Measurements from ENCODE around the gene GALNTL6. TPM values are rescaled to one million over a fixed set of nuclear protein-coding genes. Genes with fewer than 3 reads are reported as not detected.

Gene GALNTL6
- total and polyA plus RNA-seq, 2 donors (not counting 1 experiment from before 2014, with no cell fraction given) = 0.99 to 1.1 TPM

- H3K9me3 Mint-ChIP-seq (ENCODE audit: insufficient read depth) = no peaks in the 10 kb centered on the region
- ChIA-PET CTCF (no interaction called here), POLR2A (no interaction called here)
- Histone ChIP-seq H3K27ac (ENCODE audit: low read length in 2 of 2) (no peak overlapping the region), H3K27me3 (replicated peaks in 1 of 4; ENCODE audit: control extremely low read depth in 1 of 4, control insufficient read depth in 3 of 4, insufficient read depth in 4 of 4, low read length in 3 of 4) (peaks cover 0 to 4% (median 0%) of the 10 kb centered on the region in 4 experiments), H3K9ac (ENCODE audit: low read length) (no peak overlapping the region), H3K36me3 (replicated peaks in 1 of 2; ENCODE audit: control extremely low read depth in 1 of 2, control insufficient read depth in 1 of 2, extremely low read depth in 1 of 2, insufficient read depth in 2 of 2, low read length in 1 of 2) (no peaks in the 10 kb centered on the region), H3K4me2 (replicated peaks; ENCODE audit: low read depth, low read length, poor library complexity, severe bottlenecking) (no peak overlapping the region), H3K9me3 (ENCODE audit: control extremely low read depth in 1 of 3, control insufficient read depth in 2 of 3, insufficient read depth in 1 of 3, low read length in 2 of 3) (peaks cover 0 to 1% (median 0%) of the 10 kb centered on the region in 3 donors), H3K4me3 (ENCODE audit: control extremely low read depth in 1 of 5, extremely low read depth in 1 of 5, insufficient read depth in 1 of 5, low read depth in 2 of 5, low read length in 4 of 5) (no peak overlapping the region), H3K79me2 (ENCODE audit: control insufficient read depth, insufficient read depth, low read length) (no peaks in the 10 kb centered on the region), H3K4me1 (ENCODE audit: control insufficient read depth in 2 of 2, insufficient read depth in 2 of 2, low read length in 2 of 2) (no peaks in the 10 kb centered on the region), H4K20me1 (ENCODE audit: control insufficient read depth, insufficient read depth, low read length, poor library complexity, severe bottlenecking) (no peaks in the 10 kb centered on the region), H2AFZ (ENCODE audit: insufficient read depth, low read depth, low read length, poor library complexity, severe bottlenecking) (no peak overlapping the region)
- no peak overlapping the region for H3K4me3 Mint-ChIP-seq
- ATAC-seq (ENCODE audit: low read depth) (no peak), DNase-seq (no peak)
- 100% methylated on average over 2 of the region's 6 CpGs for WGBS (ENCODE audit: insufficient coverage)
- no peaks in the 10 kb centered on the region for H3K27me3 Mint-ChIP-seq
- intact Hi-C loops (cut with micrococcal nuclease) = no loop called here
- no peaks in the 10 kb centered on the region for H3K4me1 Mint-ChIP-seq
- no peak overlapping the region for H3K27ac Mint-ChIP-seq
- TF ChIP-seq CTCF (IDR thresholded peaks at IDR 0.05) (no peak), EZH2 (IDR thresholded peaks at IDR 0.05; ENCODE audit: borderline replicate concordance, insufficient read depth, low read depth, low read length, poor library complexity, severe bottlenecking) (no peak)
These were observed 38.5 kb upstream of the GALNTL6 start for GRCh38 chr4:171774642-171775190.

GRCh38 chr4:171779301-171779700 lies 33.9 kb upstream of the GALNTL6 start:
- H3K4me2 ChIP-seq (replicated peaks; ENCODE audit: low read depth, low read length, poor library complexity, severe bottlenecking) = no peak overlapping the region
- H3K27ac ChIP-seq (ENCODE audit: low read length in 2 of 2) = no peak overlapping the region
- intact Hi-C loops (cut with micrococcal nuclease) = no loop called here
- H3K36me3 ChIP-seq (replicated peaks in 1 of 2; ENCODE audit: control extremely low read depth in 1 of 2, control insufficient read depth in 1 of 2, extremely low read depth in 1 of 2, insufficient read depth in 2 of 2, low read length in 1 of 2) = no peaks in the 10 kb centered on the region
- Mint-ChIP-seq H3K27me3 (no peaks in the 10 kb centered on the region), H3K27ac (no peak overlapping the region), H3K9me3 (ENCODE audit: insufficient read depth) (peaks cover 13% of the 10 kb centered on the region), H3K4me3 (no peak overlapping the region), H3K4me1 (peaks cover 3% of the 10 kb centered on the region)
- H3K79me2 ChIP-seq (ENCODE audit: control insufficient read depth, insufficient read depth, low read length) = no peaks in the 10 kb centered on the region
- H2AFZ ChIP-seq (ENCODE audit: insufficient read depth, low read depth, low read length, poor library complexity, severe bottlenecking) = no peak overlapping the region
- no peaks in the 10 kb centered on the region for H4K20me1 ChIP-seq (ENCODE audit: control insufficient read depth, insufficient read depth, low read length, poor library complexity, severe bottlenecking)
- no peak overlapping the region for H3K9ac ChIP-seq (ENCODE audit: low read length)
- no peak for ATAC-seq (ENCODE audit: low read depth)
- TF ChIP-seq EZH2 (IDR thresholded peaks at IDR 0.05; ENCODE audit: borderline replicate concordance, insufficient read depth, low read depth, low read length, poor library complexity, severe bottlenecking) (no peak), CTCF (IDR thresholded peaks at IDR 0.05) (no peak)
- DNase-seq = no peak
- no CpG with 5 or more reads among the region's 5 CpGs for WGBS (ENCODE audit: insufficient coverage)
- no peaks in the 10 kb centered on the region for H3K4me1 ChIP-seq (ENCODE audit: control insufficient read depth in 2 of 2, insufficient read depth in 2 of 2, low read length in 2 of 2)
- POLR2A ChIA-PET = no interaction called here
- CTCF ChIA-PET = no interaction called here
- H3K27me3 ChIP-seq (replicated peaks in 1 of 4; ENCODE audit: control extremely low read depth in 1 of 4, control insufficient read depth in 3 of 4, insufficient read depth in 4 of 4, low read length in 3 of 4) = peaks cover 0 to 4% (median 0%) of the 10 kb centered on the region in 4 experiments
- peaks cover 1 to 8% (median 8%) of the 10 kb centered on the region in 3 donors for H3K9me3 ChIP-seq (ENCODE audit: control extremely low read depth in 1 of 3, control insufficient read depth in 2 of 3, insufficient read depth in 1 of 3, low read length in 2 of 3)
- H3K4me3 ChIP-seq (ENCODE audit: control extremely low read depth in 1 of 5, extremely low read depth in 1 of 5, insufficient read depth in 1 of 5, low read depth in 2 of 5, low read length in 4 of 5) = no peak overlapping the region
